Progenitor cell of endocrine pancreas (in vitro differentiated cells): ENCODE results near the gene CDHR3. TPM values are rescaled to one million over a fixed set of nuclear protein-coding genes. Genes with fewer than 3 reads are reported as not detected.

ENCODE experiments used
- DNase-seq: peaks from one replicate; pipeline ENCODE4 v3.0.0; 2021; ENCODE audit warnings: low spot score; ENCODE audit not compliant: unreplicated experiment
- H3K27ac Mint-ChIP-seq: 2 replicates; pipeline ENCODE4 v1.8.0; 2021; ENCODE audit warnings: mild to moderate bottlenecking, moderate library complexity, mixed read lengths
- H3K27me3 Mint-ChIP-seq: 2 replicates; pipeline ENCODE4 v1.8.0; 2021; ENCODE audit warnings: mixed read lengths
- H3K36me3 Mint-ChIP-seq: 2 replicates; pipeline ENCODE4 v1.8.0; 2022; ENCODE audit warnings: mixed read lengths; ENCODE audit not compliant: insufficient read depth
- H3K4me1 Mint-ChIP-seq: 2 replicates; pipeline ENCODE4 v1.8.0; 2021; ENCODE audit warnings: low read depth, mixed read lengths
- H3K4me3 Mint-ChIP-seq: 2 replicates; pipeline ENCODE4 v1.8.0; 2021; ENCODE audit warnings: low read depth, mild to moderate bottlenecking, moderate library complexity, mixed read lengths
- H3K9me3 Mint-ChIP-seq: 2 replicates; pipeline ENCODE4 v1.8.0; 2021; ENCODE audit warnings: low read depth, mixed read lengths
- CTCF ChIP-seq: fragments of 200-600 bp; sonication (generic); IDR thresholded peaks from one replicate; pipeline ENCODE4 v1.5.0; 2021; ENCODE audit warnings: antibody characterized with exemption, mild to moderate bottlenecking; ENCODE audit not compliant: unreplicated experiment
- total RNA-seq: library from RNA; stranded (reverse); gene quantifications from 2 replicates; pipeline ENCODE4 v1.2.1, GENCODE V29; 2021

CDHR3 gene
- total RNA-seq, 1 donor from 2014 or later = 15.7 TPM

- Mint-ChIP-seq H3K36me3 (no peaks in the 10 kb centered on the region), H3K27me3 (peaks cover 28% of the 10 kb centered on the region), H3K4me3 (no peak overlapping the region), H3K4me1 (peaks cover 2% of the 10 kb centered on the region), H3K9me3 (no peaks in the 10 kb centered on the region), H3K27ac (no peak overlapping the region)
- no peak for DNase-seq
- no peak for TF ChIP-seq CTCF
These were observed 55.8 kb downstream of the CDHR3 start for GRCh38 chr7:106018566-106019469.

- Mint-ChIP-seq H3K9me3 (no peaks in the 10 kb centered on the region), H3K27me3 (peaks cover 28% of the 10 kb centered on the region), H3K4me1 (peaks cover 2% of the 10 kb centered on the region), H3K27ac (no peak overlapping the region), H3K4me3 (no peak overlapping the region), H3K36me3 (no peaks in the 10 kb centered on the region)
- TF ChIP-seq CTCF = no peak
- no peak for DNase-seq
These were observed 56.4 kb downstream of the CDHR3 start for GRCh38 chr7:106019470-106019820.

- Mint-ChIP-seq H3K36me3 (no peaks in the 10 kb centered on the region), H3K27ac (no peak overlapping the region), H3K4me3 (no peak overlapping the region), H3K4me1 (peaks cover 2% of the 10 kb centered on the region), H3K9me3 (no peaks in the 10 kb centered on the region), H3K27me3 (peaks cover 23% of the 10 kb centered on the region)
- DNase-seq = no peak
- TF ChIP-seq CTCF = no peak
These were observed 58.3 kb downstream of the CDHR3 start for GRCh38 chr7:106021151-106022067.

GRCh38 chr7:106022193-106022821, 59.2 kb downstream of the CDHR3 start:
- no peak for DNase-seq
- Mint-ChIP-seq H3K27me3 (peaks cover 22% of the 10 kb centered on the region), H3K36me3 (no peaks in the 10 kb centered on the region), H3K4me1 (peaks cover 2% of the 10 kb centered on the region), H3K4me3 (no peak overlapping the region), H3K9me3 (no peaks in the 10 kb centered on the region), H3K27ac (no peak overlapping the region)
- no peak for TF ChIP-seq CTCF
